Parathyroid adenoma (tissue), 2 donors: Measurements from ENCODE around the gene CCDC13.

ENCODE experiments used
- H2AFZ ChIP-seq: fragments of 300-600 bp; sonication (generic); one replicate; pipeline ENCODE4 v1.7.0; 2017; ENCODE audit warnings: antibody characterized with exemption, mild to moderate bottlenecking
- H3K27ac ChIP-seq: fragments of 300-600 bp; sonication (generic); one replicate; pipeline ENCODE4 v1.7.0; 2017
- H3K27me3 ChIP-seq: fragments of 300-600 bp; sonication (generic); one replicate; pipeline ENCODE4 v1.7.0; 2017; ENCODE audit warnings: low read length; ENCODE audit not compliant: control insufficient read depth, insufficient read depth
- H3K36me3 ChIP-seq: fragments of 300-600 bp; sonication (generic); one replicate; pipeline ENCODE4 v1.7.0; 2017; ENCODE audit warnings: low read length; ENCODE audit not compliant: control insufficient read depth, insufficient read depth
- H3K4me1 ChIP-seq: fragments of 300-600 bp; sonication (generic); one replicate; pipeline ENCODE4 v1.7.0; 2017; ENCODE audit warnings: control low read depth
- H3K4me2 ChIP-seq: fragments of 300-600 bp; sonication (generic); one replicate; pipeline ENCODE4 v1.7.0; 2017; ENCODE audit warnings: low read length
- H3K4me3 ChIP-seq: fragments of 300-600 bp; sonication (generic); one replicate; pipeline ENCODE4 v1.7.0; 2017; ENCODE audit warnings: low read depth, low read length
- H3K79me2 ChIP-seq: fragments of 300-600 bp; sonication (generic); one replicate; pipeline ENCODE4 v1.7.0; 2017; ENCODE audit warnings: control low read depth
- H3K9ac ChIP-seq: fragments of 300-600 bp; sonication (generic); one replicate; pipeline ENCODE4 v1.7.0; 2017; ENCODE audit warnings: mild to moderate bottlenecking
- H3K9me3 ChIP-seq: fragments of 300-600 bp; sonication (generic); one replicate; pipeline ENCODE4 v1.7.0; 2017; ENCODE audit warnings: low read length; ENCODE audit not compliant: control insufficient read depth
- TF ChIP-seq, protein P1 (sequence below): fragments of 300-600 bp; sonication (generic); IDR thresholded peaks from one replicate; pipeline ENCODE4 v1.7.0; 2017; ENCODE audit warnings: antibody characterized with exemption, mild to moderate bottlenecking
- donor health status: primary hyperparathyroidism.

Gene CCDC13

GRCh38 chr3:42809202-42809601 lies 36.1 kb upstream of the CCDC13 start, which contains the start of gene ACKR2:
Gene ACKR2, plus strand, starts transcription at chr3:42809445. Its CDS starts 55,058 bp downstream, at chr3:42864503.
- no peaks in the 10 kb centered on the region for H3K4me1 ChIP-seq
- H3K9ac ChIP-seq = no peak within 1 kb of the TSS
- H2AFZ ChIP-seq = no peak within 1 kb of the TSS
- no peaks in the 10 kb centered on the region for H3K79me2 ChIP-seq
- no peaks in the 10 kb centered on the region for H3K36me3 ChIP-seq
- no peak within 1 kb of the TSS for H3K4me3 ChIP-seq
- H3K9me3 ChIP-seq = no peaks in the 10 kb centered on the region
- H3K27ac ChIP-seq = no peak within 1 kb of the TSS
- H3K4me2 ChIP-seq = no peak within 1 kb of the TSS
- TF ChIP-seq, protein P1, sequence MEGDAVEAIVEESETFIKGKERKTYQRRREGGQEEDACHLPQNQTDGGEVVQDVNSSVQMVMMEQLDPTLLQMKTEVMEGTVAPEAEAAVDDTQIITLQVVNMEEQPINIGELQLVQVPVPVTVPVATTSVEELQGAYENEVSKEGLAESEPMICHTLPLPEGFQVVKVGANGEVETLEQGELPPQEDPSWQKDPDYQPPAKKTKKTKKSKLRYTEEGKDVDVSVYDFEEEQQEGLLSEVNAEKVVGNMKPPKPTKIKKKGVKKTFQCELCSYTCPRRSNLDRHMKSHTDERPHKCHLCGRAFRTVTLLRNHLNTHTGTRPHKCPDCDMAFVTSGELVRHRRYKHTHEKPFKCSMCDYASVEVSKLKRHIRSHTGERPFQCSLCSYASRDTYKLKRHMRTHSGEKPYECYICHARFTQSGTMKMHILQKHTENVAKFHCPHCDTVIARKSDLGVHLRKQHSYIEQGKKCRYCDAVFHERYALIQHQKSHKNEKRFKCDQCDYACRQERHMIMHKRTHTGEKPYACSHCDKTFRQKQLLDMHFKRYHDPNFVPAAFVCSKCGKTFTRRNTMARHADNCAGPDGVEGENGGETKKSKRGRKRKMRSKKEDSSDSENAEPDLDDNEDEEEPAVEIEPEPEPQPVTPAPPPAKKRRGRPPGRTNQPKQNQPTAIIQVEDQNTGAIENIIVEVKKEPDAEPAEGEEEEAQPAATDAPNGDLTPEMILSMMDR = no peak
- H3K27me3 ChIP-seq = no peaks in the 10 kb centered on the region

GRCh38 chr3:42807929-42808328 lies 34.9 kb upstream of the CCDC13 start:
- H3K9me3 ChIP-seq = no peaks in the 10 kb centered on the region
- H3K4me3 ChIP-seq = no peak overlapping the region
- H3K36me3 ChIP-seq = no peaks in the 10 kb centered on the region
- TF ChIP-seq, protein P1 = no peak
- H3K79me2 ChIP-seq = no peaks in the 10 kb centered on the region
- H3K9ac ChIP-seq = no peak overlapping the region
- no peaks in the 10 kb centered on the region for H3K4me1 ChIP-seq
- H3K27ac ChIP-seq = no peak overlapping the region
- no peak overlapping the region for H3K4me2 ChIP-seq
- no peaks in the 10 kb centered on the region for H3K27me3 ChIP-seq
- no peak overlapping the region for H2AFZ ChIP-seq

- H3K79me2 ChIP-seq = peaks cover 13% of the 10 kb centered on the region
- no peak overlapping the region for H3K9ac ChIP-seq
- no peak overlapping the region for H3K27ac ChIP-seq
- H2AFZ ChIP-seq = peak overlapping the region; percentile 96
- peak overlapping the region; percentile 91 for H3K4me3 ChIP-seq
- H3K27me3 ChIP-seq = no peaks in the 10 kb centered on the region
- H3K36me3 ChIP-seq = no peaks in the 10 kb centered on the region
- TF ChIP-seq, protein P1 = no peak
- no peaks in the 10 kb centered on the region for H3K9me3 ChIP-seq
- H3K4me1 ChIP-seq = no peaks in the 10 kb centered on the region
- H3K4me2 ChIP-seq = peak overlapping the region; percentile 97
Observed at GRCh38 chr3:42805141-42805821, 32.2 kb upstream of the CCDC13 start.

- Histone ChIP-seq H3K9ac (peak overlapping the region; percentile 75), H3K27me3 (no peaks in the 10 kb centered on the region), H3K4me3 (peak overlapping the region; percentile 91), H3K4me2 (peak overlapping the region; percentile 97), H3K9me3 (no peaks in the 10 kb centered on the region), H3K79me2 (peaks cover 15% of the 10 kb centered on the region), H3K36me3 (no peaks in the 10 kb centered on the region), H3K4me1 (no peaks in the 10 kb centered on the region), H2AFZ (peak overlapping the region; percentile 96), H3K27ac (peak overlapping the region; percentile 93)
- TF ChIP-seq, protein P1 = no peak
Observed at GRCh38 chr3:42804831-42805132, 31.7 kb upstream of the CCDC13 start.
